PFSK-1 (cell line): ENCODE data around the gene PRKCE.

Source experiments
- POLR2AphosphoS5 ChIP-seq: IDR thresholded peaks from 2 replicates; pipeline ENCODE4 v1.6.1; 2012; ENCODE audit warnings: low read depth, mild to moderate bottlenecking, control low read depth, low read length, moderate library complexity
- TF ChIP-seq, protein P1 (sequence below), 2 experiments: IDR thresholded peaks; 2 replicates each; pipeline versions ENCODE4 v1.6.1 to v1.8.0; 2011 to 2012; ENCODE audit warnings: low read depth in 2 of 2, low read length in 2 of 2, control low read depth in 1 of 2, inconsistent platforms in 1 of 2, mild to moderate bottlenecking in 1 of 2, moderate library complexity in 1 of 2; ENCODE audit not compliant: insufficient read depth in 1 of 2

DNA sequence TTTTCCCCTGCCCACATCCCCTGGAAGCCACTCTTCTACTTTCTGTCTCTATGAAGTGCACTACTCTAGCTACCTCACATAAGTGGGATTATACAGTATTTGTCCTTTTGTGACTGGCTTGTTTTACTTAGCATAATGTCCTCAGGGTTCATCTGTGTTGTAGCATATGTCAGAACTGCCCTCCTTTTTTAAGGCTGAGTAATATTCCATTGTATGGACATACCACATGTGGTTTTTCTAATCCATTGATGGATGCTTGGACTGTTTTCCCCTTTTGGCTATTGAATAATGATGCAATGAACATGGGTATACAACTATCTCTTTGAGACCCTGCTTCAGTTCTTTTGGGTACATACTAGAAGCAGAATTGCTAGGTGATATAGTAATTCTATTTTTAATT lies 95.9 kb downstream of the PRKCE start:
- no peak for TF ChIP-seq POLR2AphosphoS5
- TF ChIP-seq, protein P1, sequence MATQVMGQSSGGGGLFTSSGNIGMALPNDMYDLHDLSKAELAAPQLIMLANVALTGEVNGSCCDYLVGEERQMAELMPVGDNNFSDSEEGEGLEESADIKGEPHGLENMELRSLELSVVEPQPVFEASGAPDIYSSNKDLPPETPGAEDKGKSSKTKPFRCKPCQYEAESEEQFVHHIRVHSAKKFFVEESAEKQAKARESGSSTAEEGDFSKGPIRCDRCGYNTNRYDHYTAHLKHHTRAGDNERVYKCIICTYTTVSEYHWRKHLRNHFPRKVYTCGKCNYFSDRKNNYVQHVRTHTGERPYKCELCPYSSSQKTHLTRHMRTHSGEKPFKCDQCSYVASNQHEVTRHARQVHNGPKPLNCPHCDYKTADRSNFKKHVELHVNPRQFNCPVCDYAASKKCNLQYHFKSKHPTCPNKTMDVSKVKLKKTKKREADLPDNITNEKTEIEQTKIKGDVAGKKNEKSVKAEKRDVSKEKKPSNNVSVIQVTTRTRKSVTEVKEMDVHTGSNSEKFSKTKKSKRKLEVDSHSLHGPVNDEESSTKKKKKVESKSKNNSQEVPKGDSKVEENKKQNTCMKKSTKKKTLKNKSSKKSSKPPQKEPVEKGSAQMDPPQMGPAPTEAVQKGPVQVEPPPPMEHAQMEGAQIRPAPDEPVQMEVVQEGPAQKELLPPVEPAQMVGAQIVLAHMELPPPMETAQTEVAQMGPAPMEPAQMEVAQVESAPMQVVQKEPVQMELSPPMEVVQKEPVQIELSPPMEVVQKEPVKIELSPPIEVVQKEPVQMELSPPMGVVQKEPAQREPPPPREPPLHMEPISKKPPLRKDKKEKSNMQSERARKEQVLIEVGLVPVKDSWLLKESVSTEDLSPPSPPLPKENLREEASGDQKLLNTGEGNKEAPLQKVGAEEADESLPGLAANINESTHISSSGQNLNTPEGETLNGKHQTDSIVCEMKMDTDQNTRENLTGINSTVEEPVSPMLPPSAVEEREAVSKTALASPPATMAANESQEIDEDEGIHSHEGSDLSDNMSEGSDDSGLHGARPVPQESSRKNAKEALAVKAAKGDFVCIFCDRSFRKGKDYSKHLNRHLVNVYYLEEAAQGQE (IDR thresholded peaks at IDR 0.05; ENCODE audit: insufficient read depth in 1 of 2, low read depth in 2 of 2, low read length in 2 of 2) = no peak
